Caco-2 (cell line): Measurements from ENCODE around the gene NKAIN2. TPM values are rescaled to one million over a fixed set of nuclear protein-coding genes. Genes with fewer than 3 reads are reported as not detected.

Experiments
- BruUV-seq: library from RNA; stranded (reverse); fragments of 400-500 nt; replicated peaks from 2 replicates; lab custom pipeline; 2021; lab: Mats Ljungman, UMichigan
- CTCF ChIA-PET: fragments of 300-600 bp; sonication (Branson Sonifier 250); formaldehyde crosslinking; loops from one replicate; lab custom pipeline; 2022; ENCODE audit warnings: antibody characterized with exemption; lab: Charles Lee
- POLR2A ChIA-PET: fragments of 300-600 bp; sonication (Branson Sonifier 250); formaldehyde crosslinking; loops from one replicate; lab custom pipeline; 2022; ENCODE audit warnings: antibody characterized with exemption; lab: Charles Lee
- DNase-seq, 2 experiments: peaks; one replicate each; pipeline versions ENCODE4 v3.0.0 to v3.0.0-alpha.2; 2020 to 2022
- H3K27me3 ChIP-seq: replicated peaks from 2 replicates; pipeline ENCODE4 v1.6.0; 2011; ENCODE audit warnings: low read length; ENCODE audit not compliant: control insufficient read depth, insufficient read depth
- H3K36me3 ChIP-seq: 2 replicates; pipeline ENCODE4 v1.5.1; 2011; ENCODE audit warnings: low read length; ENCODE audit not compliant: control insufficient read depth, insufficient read depth
- H3K4me1 ChIP-seq: fragments of 250-450 bp; sonication (Bioruptor Pico); 2 replicates; pipeline ENCODE4 v1.5.1; 2020; ENCODE audit warnings: mild to moderate bottlenecking
- H3K4me3 ChIP-seq: 2 replicates; pipeline ENCODE4 v1.5.1; 2011; ENCODE audit warnings: low read depth, mild to moderate bottlenecking, control low read depth, low read length
- H3K9me3 ChIP-seq: fragments of 250-450 bp; sonication (Bioruptor Pico); 2 replicates; pipeline ENCODE4 v1.5.1; 2020; ENCODE audit warnings: mild to moderate bottlenecking, moderate library complexity
- H3K27ac Mint-ChIP-seq: one replicate; pipeline ENCODE4 v1.8.0; 2022; ENCODE audit warnings: mixed read lengths; ENCODE audit not compliant: unreplicated experiment
- H3K27me3 Mint-ChIP-seq: one replicate; pipeline ENCODE4 v1.8.0; 2022; ENCODE audit warnings: mixed read lengths; ENCODE audit not compliant: insufficient read depth, unreplicated experiment
- H3K36me3 Mint-ChIP-seq: one replicate; pipeline ENCODE4 v1.8.0; 2022; ENCODE audit warnings: mild to moderate bottlenecking, mixed read lengths; ENCODE audit not compliant: insufficient read depth, unreplicated experiment
- H3K4me1 Mint-ChIP-seq: one replicate; pipeline ENCODE4 v1.8.0; 2022; ENCODE audit warnings: low read depth, mixed read lengths; ENCODE audit not compliant: unreplicated experiment
- H3K4me3 Mint-ChIP-seq: one replicate; pipeline ENCODE4 v1.8.0; 2022; ENCODE audit warnings: mild to moderate bottlenecking, moderate library complexity, mixed read lengths; ENCODE audit not compliant: unreplicated experiment
- H3K9me3 Mint-ChIP-seq: one replicate; pipeline ENCODE4 v1.8.0; 2022; ENCODE audit warnings: mixed read lengths; ENCODE audit not compliant: unreplicated experiment
- CTCF ChIP-seq, 2 experiments: fragments of 200-600 bp in 1 of 2; IDR thresholded peaks; 1 replicate in 1 of 2; 2 replicates in 1 of 2; pipeline versions ENCODE4 v1.5.1 to v1.8.0; 2011 to 2022; ENCODE audit warnings: antibody characterized with exemption in 1 of 2, control low read depth in 1 of 2, inconsistent platforms in 1 of 2, low read depth in 1 of 2, low read length in 1 of 2, mild to moderate bottlenecking in 1 of 2, moderate library complexity in 1 of 2; ENCODE audit not compliant: insufficient read depth in 1 of 2, severe bottlenecking in 1 of 2, unreplicated experiment in 1 of 2
- intact Hi-C: fragments of 100-400 bp; cut with micrococcal nuclease; formaldehyde crosslinking; loops from one replicate; pipeline ENCODE4 v1.10.0; 2022; ENCODE audit not compliant: unreplicated experiment
- total RNA-seq: library from RNA; stranded (reverse); gene quantifications from 2 replicates; pipeline ENCODE4 v1.2.3, GENCODE V29; 2022

The NKAIN2 gene
- total RNA-seq, 1 experiment from 2014 or later = not detected

DNA sequence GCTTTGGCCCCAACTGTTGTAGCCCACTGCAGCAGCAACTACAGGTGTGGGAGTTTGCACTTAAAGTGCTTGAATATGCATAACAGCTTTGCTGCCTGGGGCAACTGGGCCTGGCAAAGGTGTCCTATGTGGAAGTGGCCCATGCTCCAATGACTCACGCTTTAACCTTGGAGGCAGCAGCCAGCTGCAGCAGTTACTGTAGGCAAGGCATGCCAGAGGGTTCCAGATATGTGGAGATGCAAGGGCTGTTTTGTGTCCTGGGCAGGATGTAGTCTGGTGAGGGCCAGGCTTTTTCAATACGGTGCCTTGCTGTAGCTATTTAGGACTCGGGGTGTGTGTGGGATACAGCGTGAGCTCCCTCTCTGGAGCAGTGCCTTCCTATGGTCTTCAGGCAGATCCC, 150.3 kb downstream of the NKAIN2 start:
- POLR2A ChIA-PET = no interaction called here
- H3K36me3 Mint-ChIP-seq = no peaks in the 10 kb centered on the region

GRCh38 chr6:123956492-123957139, 153.0 kb downstream of the NKAIN2 start:
- ChIA-PET POLR2A (no interaction called here), CTCF (no interaction called here)
- H3K9me3 Mint-ChIP-seq = no peaks in the 10 kb centered on the region
- no peaks in the 10 kb centered on the region for H3K36me3 Mint-ChIP-seq
- no peak overlapping the region for H3K27ac Mint-ChIP-seq
- H3K27me3 ChIP-seq = no peaks in the 10 kb centered on the region
- no peaks in the 10 kb centered on the region for H3K36me3 ChIP-seq
- intact Hi-C loops = no loop called here
- no peak overlapping the region for H3K4me3 ChIP-seq
- no peaks in the 10 kb centered on the region for H3K4me1 ChIP-seq
- no peaks in the 10 kb centered on the region; the same call in 1 of the 2 replicates for H3K9me3 ChIP-seq
- BruUV-seq = no TSS peak
- no peak for DNase-seq
- no peaks in the 10 kb centered on the region for H3K4me1 Mint-ChIP-seq
- no peak overlapping the region for H3K4me3 Mint-ChIP-seq
- no peaks in the 10 kb centered on the region for H3K27me3 Mint-ChIP-seq
- TF ChIP-seq CTCF (IDR thresholded peaks at IDR 0.05; ENCODE audit: insufficient read depth in 1 of 2, low read depth in 1 of 2, low read length in 1 of 2, severe bottlenecking in 1 of 2, unreplicated experiment in 1 of 2) = no peak

More for the DNA sequence above, 150.3 kb downstream of the NKAIN2 start:
- Mint-ChIP-seq H3K27ac (no peak overlapping the region), H3K27me3 (no peaks in the 10 kb centered on the region), H3K4me3 (no peak overlapping the region), H3K4me1 (no peaks in the 10 kb centered on the region), H3K9me3 (no peaks in the 10 kb centered on the region)
- no peak overlapping the region for H3K4me3 ChIP-seq
- TF ChIP-seq CTCF (IDR thresholded peaks at IDR 0.05; ENCODE audit: insufficient read depth in 1 of 2, low read depth in 1 of 2, low read length in 1 of 2, severe bottlenecking in 1 of 2, unreplicated experiment in 1 of 2) = no peak
- no peak for DNase-seq
- no peaks in the 10 kb centered on the region for H3K36me3 ChIP-seq
- intact Hi-C loops = no loop called here
- no peaks in the 10 kb centered on the region; the same call in 1 of the 2 replicates for H3K9me3 ChIP-seq
- no peaks in the 10 kb centered on the region for H3K27me3 ChIP-seq
- H3K4me1 ChIP-seq = no peaks in the 10 kb centered on the region
- no TSS peak for BruUV-seq
- CTCF ChIA-PET = no interaction called here

GRCh38 chr6:123962508-123962907, 158.8 kb downstream of the NKAIN2 start:
- Mint-ChIP-seq H3K27me3 (peaks cover 2% of the 10 kb centered on the region), H3K36me3 (no peaks in the 10 kb centered on the region), H3K9me3 (no peaks in the 10 kb centered on the region), H3K4me3 (no peak overlapping the region), H3K4me1 (no peaks in the 10 kb centered on the region), H3K27ac (no peak overlapping the region)
- H3K4me1 ChIP-seq = peaks cover 12% of the 10 kb centered on the region; the same call in 1 of the 2 replicates
- intact Hi-C loops = no loop called here
- peak; percentile 21 to 59 for DNase-seq
- CTCF ChIA-PET = interaction anchor here (2.6 kb wide), 1 partner anchor 160 kb away, joined by 6 read pairs; no protein-coding TSS in a partner anchor
- POLR2A ChIA-PET = no interaction called here
- H3K9me3 ChIP-seq = no peaks in the 10 kb centered on the region
- H3K27me3 ChIP-seq = no peaks in the 10 kb centered on the region
- H3K36me3 ChIP-seq = no peaks in the 10 kb centered on the region
- no peak for TF ChIP-seq CTCF (IDR thresholded peaks at IDR 0.05; ENCODE audit: insufficient read depth in 1 of 2, low read depth in 1 of 2, low read length in 1 of 2, severe bottlenecking in 1 of 2, unreplicated experiment in 1 of 2)
- H3K4me3 ChIP-seq = no peak overlapping the region
- BruUV-seq = no TSS peak
